Naive thymus-derived CD4-positive, alpha-beta T cell (primary cell): ENCODE data around the gene NDUFB5. TPM values are rescaled to one million over a fixed set of nuclear protein-coding genes. Genes with fewer than 3 reads are reported as not detected.

Source experiments
- ATAC-seq: fragments of 150-1000 bp; cut with Tn5 transposase; 2 replicates; pipeline ENCODE4 v1.10.0; 2021; ENCODE audit warnings: mild to moderate bottlenecking, moderate library complexity
- CTCF ChIA-PET: fragments of 350-600 bp; sonication (Branson Sonifier 250); formaldehyde crosslinking; loops from one replicate; lab custom pipeline; 2021; ENCODE audit warnings: antibody characterized with exemption; lab: Charles Lee
- POLR2A ChIA-PET: fragments of 350-600 bp; sonication (Branson Sonifier 250); formaldehyde crosslinking; loops from one replicate; lab custom pipeline; 2021; ENCODE audit warnings: antibody characterized with exemption, inconsistent platforms; lab: Charles Lee
- DNase-seq, 9 donors: peaks; one replicate each; pipeline versions ENCODE4 v3.0.0 to v3.0.0-alpha.2; 2020 to 2022; ENCODE audit warnings: mixed read lengths in 1 of 9
- H3K27ac ChIP-seq: one replicate; pipeline ENCODE4 v1.7.0; 2013; ENCODE audit warnings: mild to moderate bottlenecking, low read depth, low read length, moderate library complexity
- H3K27me3 ChIP-seq, 2 donors: one replicate each; pipeline ENCODE4 v1.7.0; 2013; ENCODE audit warnings: low read length in 2 of 2, mild to moderate bottlenecking in 2 of 2, moderate library complexity in 2 of 2; ENCODE audit not compliant: control insufficient read depth in 2 of 2, insufficient read depth in 2 of 2
- H3K36me3 ChIP-seq, 3 experiments: 1 replicate in 2 of 3; 2 replicates in 1 of 3; pipeline ENCODE4 v1.7.0; 2013; ENCODE audit warnings: low read length in 3 of 3, mild to moderate bottlenecking in 3 of 3, moderate library complexity in 1 of 3; ENCODE audit not compliant: insufficient read depth in 3 of 3, control insufficient read depth in 2 of 3
- H3K4me1 ChIP-seq, 2 donors: one replicate each; pipeline ENCODE4 v1.7.0; 2013; ENCODE audit warnings: low read length in 2 of 2, mild to moderate bottlenecking in 2 of 2, moderate library complexity in 1 of 2; ENCODE audit not compliant: control insufficient read depth in 2 of 2, insufficient read depth in 2 of 2
- H3K4me3 ChIP-seq: 2 replicates; pipeline ENCODE4 v1.7.0; 2013; ENCODE audit warnings: mild to moderate bottlenecking, low read length
- H3K9me3 ChIP-seq, 3 experiments: 1 replicate in 2 of 3; 2 replicates in 1 of 3; pipeline ENCODE4 v1.7.0; 2013; ENCODE audit warnings: low read length in 3 of 3; ENCODE audit not compliant: control insufficient read depth in 2 of 3
- H3K27ac Mint-ChIP-seq, 9 donors: one replicate each; pipeline ENCODE4 v1.8.0; 2020 to 2022; ENCODE audit warnings: mixed read lengths in 9 of 9, mild to moderate bottlenecking in 8 of 9, moderate library complexity in 5 of 9, inconsistent platforms in 2 of 9
- H3K27me3 Mint-ChIP-seq, 5 donors: one replicate each; pipeline ENCODE4 v1.8.0; 2021 to 2022; ENCODE audit warnings: mixed read lengths in 5 of 5, mild to moderate bottlenecking in 1 of 5
- H3K36me3 Mint-ChIP-seq, 5 donors: one replicate each; pipeline ENCODE4 v1.8.0; 2020 to 2022; ENCODE audit warnings: mixed read lengths in 5 of 5, mild to moderate bottlenecking in 3 of 5, inconsistent platforms in 1 of 5
- H3K4me1 Mint-ChIP-seq, 7 donors: one replicate each; pipeline ENCODE4 v1.8.0; 2020 to 2022; ENCODE audit warnings: mixed read lengths in 7 of 7, mild to moderate bottlenecking in 3 of 7, inconsistent platforms in 1 of 7
- H3K4me3 Mint-ChIP-seq, 10 donors: one replicate each; pipeline ENCODE4 v1.8.0; 2020 to 2022; ENCODE audit warnings: mild to moderate bottlenecking in 10 of 10, mixed read lengths in 10 of 10, moderate library complexity in 6 of 10, inconsistent platforms in 2 of 10
- H3K9me3 Mint-ChIP-seq, 11 donors: one replicate each; pipeline ENCODE4 v1.8.0; 2020 to 2022; ENCODE audit warnings: mixed read lengths in 11 of 11, mild to moderate bottlenecking in 4 of 11, inconsistent platforms in 1 of 11, moderate library complexity in 1 of 11
- intact Hi-C, 2 donors: fragments of 100-400 bp; cut with micrococcal nuclease; formaldehyde crosslinking; loops; one replicate each; pipeline ENCODE4 v1.15.1; 2023
- polyA plus RNA-seq, 2 donors: library from polyadenylated mRNA; unstranded; fragments of 300-500 nt; fragmentation: Illumina TruSeq; gene quantifications; one replicate each; pipeline ENCODE4 v1.2.3, GENCODE V29; 2021
- total RNA-seq, 6 experiments: library from RNA in 5 of 6; stranded (reverse) in 5 of 6; gene quantifications; 1 replicate in 5 of 6; 2 replicates in 1 of 6; pipeline ENCODE4 v1.2.3 and lab custom pipeline; 2021 to 2026

NDUFB5 gene
- total and polyA plus RNA-seq, 7 experiments from 2014 or later, result 33.4 to 105 (median 62.8) TPM

DNA sequence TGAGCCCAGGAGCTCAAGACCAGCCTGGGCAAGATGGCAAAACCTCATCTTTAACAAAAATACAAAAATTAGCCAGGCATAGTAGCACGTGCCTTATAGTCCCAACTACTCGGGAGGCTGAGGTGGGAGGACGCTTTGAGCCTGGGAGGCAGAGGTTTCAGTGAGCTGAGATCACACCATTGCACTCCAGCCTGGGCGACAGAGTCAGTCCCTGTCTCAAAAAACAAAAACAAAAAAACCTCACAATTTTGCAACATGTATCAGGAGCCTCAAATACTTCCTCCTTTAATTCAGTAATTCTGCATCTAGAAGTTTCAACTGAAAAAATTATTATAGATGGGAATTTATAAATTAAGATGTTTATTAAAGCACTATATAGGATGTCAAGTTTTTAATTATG, 1.3 kb upstream of the NDUFB5 start:
- intact Hi-C loops, result no loop called here
- peaks cover 4 to 26% (median 9%) of the 10 kb centered on the region in 5 donors for H3K36me3 Mint-ChIP-seq
- no peak for ATAC-seq

DNA sequence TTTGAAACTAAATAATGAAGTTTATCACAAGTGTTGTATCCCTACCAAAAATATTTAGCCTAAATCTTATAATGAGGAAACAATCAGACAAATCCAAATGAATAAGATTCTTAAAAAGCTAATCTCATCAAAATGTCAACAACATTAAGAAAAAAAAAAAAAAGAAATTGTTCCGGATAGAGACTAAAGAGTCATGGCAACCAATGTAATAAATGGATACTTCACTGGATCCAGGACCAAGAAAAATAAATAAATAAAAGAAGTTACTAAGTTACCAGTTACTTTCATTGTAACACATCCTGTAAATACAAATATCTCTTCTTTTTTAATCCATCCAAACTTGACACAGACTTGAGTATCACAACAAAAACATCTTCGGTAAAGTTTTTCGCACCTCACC, 763 bp upstream of the NDUFB5 start:
- peaks cover 15 to 21% of the 10 kb centered on the region in 2 donors for H3K4me1 ChIP-seq
- peak overlapping the region; percentile 95 to 99 (median 99) for H3K4me3 Mint-ChIP-seq
- intact Hi-C loops, result loop anchor here (1.0 to 2.0 kb wide), 10 partner anchors 42 to 1308 kb away; partner anchors contain the start of genes ACTL6A (in 2 of the 2), FXR1 (in 2 of the 2), MFN1 (in 2 of the 2) and ZNF639 (in 2 of the 2)
- no peaks in the 10 kb centered on the region for H3K9me3 Mint-ChIP-seq
- peaks cover 18 to 63% (median 43%) of the 10 kb centered on the region in 7 donors for H3K4me1 Mint-ChIP-seq
- DNase-seq, result peak in 1 of 9 donors; percentile 5
- peak overlapping the region; percentile 98 to 100 (median 99) for H3K27ac Mint-ChIP-seq
- no peaks in the 10 kb centered on the region for H3K27me3 ChIP-seq
- ChIA-PET CTCF (interaction anchor here (1.3 kb wide), 1 partner anchor 1001 kb away, joined by 4 read pairs; no protein-coding TSS in a partner anchor), POLR2A (interaction anchor here (0.6 to 1.9 kb wide), 5 partner anchors 10 to 998 kb away, joined by 3 to 13 read pairs (median 4); partner anchors contain the start of genes ACTL6A and TTC14)
- peak overlapping the region; percentile 95 for H3K4me3 ChIP-seq
- H3K27ac ChIP-seq, result peak overlapping the region; percentile 90
- H3K27me3 Mint-ChIP-seq, result no peaks in the 10 kb centered on the region
- peaks cover 0 to 41% (median 5%) of the 10 kb centered on the region in 3 experiments for H3K36me3 ChIP-seq
- no peaks in the 10 kb centered on the region for H3K9me3 ChIP-seq
- H3K36me3 Mint-ChIP-seq, result peaks cover 4 to 22% (median 9%) of the 10 kb centered on the region in 5 donors
- no peak for ATAC-seq

More for the DNA sequence above, 1.3 kb upstream of the NDUFB5 start:
- ChIA-PET POLR2A (interaction anchor here (0.6 to 1.9 kb wide), 3 partner anchors 9 to 998 kb away, joined by 3 to 6 read pairs (median 4); partner anchors contain the start of gene TTC14), CTCF (no interaction called here)
- Histone ChIP-seq H3K27ac (peak overlapping the region; percentile 90), H3K4me3 (peak overlapping the region; percentile 22), H3K36me3 (peaks cover 3 to 46% (median 10%) of the 10 kb centered on the region in 3 experiments), H3K9me3 (no peaks in the 10 kb centered on the region), H3K27me3 (no peaks in the 10 kb centered on the region), H3K4me1 (peaks cover 15 to 21% of the 10 kb centered on the region in 2 donors)
- H3K27me3 Mint-ChIP-seq, result no peaks in the 10 kb centered on the region
- H3K4me1 Mint-ChIP-seq, result peaks cover 18 to 61% (median 40%) of the 10 kb centered on the region in 7 donors
- H3K9me3 Mint-ChIP-seq, result no peaks in the 10 kb centered on the region
- DNase-seq, result no peak
- H3K4me3 Mint-ChIP-seq, result peak overlapping the region; percentile 95 to 99 (median 99)
- H3K27ac Mint-ChIP-seq, result peak overlapping the region in 8 of 9 donors; percentile 53 to 100 (median 98)

DNA sequence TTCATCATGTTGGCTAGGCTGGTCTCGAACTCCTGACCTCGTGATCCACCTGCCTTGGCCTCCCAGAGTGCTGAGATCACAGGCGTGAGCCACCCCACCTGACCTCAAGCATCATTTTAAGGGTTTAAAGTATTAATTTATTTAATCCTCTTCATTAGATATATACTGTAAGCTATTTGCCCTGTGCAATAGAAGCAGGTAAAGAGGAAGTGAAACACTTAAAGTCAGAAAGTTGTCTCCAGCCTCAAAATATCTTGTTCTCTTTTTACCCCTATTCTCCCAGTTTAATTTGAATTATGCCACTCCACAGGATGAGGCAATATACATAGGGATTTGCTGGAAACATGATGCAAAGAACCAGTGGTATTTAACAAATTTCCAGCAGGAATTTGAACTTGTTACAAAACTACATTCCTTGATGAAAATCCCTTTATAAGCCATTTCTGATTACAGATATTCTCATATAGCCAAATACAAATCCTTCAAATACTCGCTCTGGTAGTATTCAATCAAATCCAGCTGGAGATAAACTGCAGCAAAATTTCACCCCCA, 2.0 kb downstream of the NDUFB5 start:
- Mint-ChIP-seq H3K27ac (peak overlapping the region in 6 of 9 donors; percentile 21 to 72 (median 36)), H3K4me3 (peak overlapping the region in 9 of 10 donors; percentile 25 to 70 (median 44)), H3K27me3 (no peaks in the 10 kb centered on the region), H3K9me3 (no peaks in the 10 kb centered on the region), H3K36me3 (peaks cover 0 to 17% (median 12%) of the 10 kb centered on the region in 5 donors), H3K4me1 (peaks cover 24 to 68% (median 52%) of the 10 kb centered on the region in 7 donors)
- H3K4me3 ChIP-seq, result no peak overlapping the region
- ATAC-seq, result no peak
- intact Hi-C loops, result no loop called here
- POLR2A ChIA-PET, result interaction anchor here (1.1 kb wide), 1 partner anchor 9 kb away, joined by 3 read pairs; no protein-coding TSS in a partner anchor
- H3K27me3 ChIP-seq, result no peaks in the 10 kb centered on the region
- H3K9me3 ChIP-seq, result no peaks in the 10 kb centered on the region
- CTCF ChIA-PET, result no interaction called here
- no peak for DNase-seq
- H3K36me3 ChIP-seq, result peaks cover 0 to 14% (median 2%) of the 10 kb centered on the region in 3 experiments
- peaks cover 15 to 25% of the 10 kb centered on the region in 2 donors for H3K4me1 ChIP-seq
- H3K27ac ChIP-seq, result no peak overlapping the region

DNA sequence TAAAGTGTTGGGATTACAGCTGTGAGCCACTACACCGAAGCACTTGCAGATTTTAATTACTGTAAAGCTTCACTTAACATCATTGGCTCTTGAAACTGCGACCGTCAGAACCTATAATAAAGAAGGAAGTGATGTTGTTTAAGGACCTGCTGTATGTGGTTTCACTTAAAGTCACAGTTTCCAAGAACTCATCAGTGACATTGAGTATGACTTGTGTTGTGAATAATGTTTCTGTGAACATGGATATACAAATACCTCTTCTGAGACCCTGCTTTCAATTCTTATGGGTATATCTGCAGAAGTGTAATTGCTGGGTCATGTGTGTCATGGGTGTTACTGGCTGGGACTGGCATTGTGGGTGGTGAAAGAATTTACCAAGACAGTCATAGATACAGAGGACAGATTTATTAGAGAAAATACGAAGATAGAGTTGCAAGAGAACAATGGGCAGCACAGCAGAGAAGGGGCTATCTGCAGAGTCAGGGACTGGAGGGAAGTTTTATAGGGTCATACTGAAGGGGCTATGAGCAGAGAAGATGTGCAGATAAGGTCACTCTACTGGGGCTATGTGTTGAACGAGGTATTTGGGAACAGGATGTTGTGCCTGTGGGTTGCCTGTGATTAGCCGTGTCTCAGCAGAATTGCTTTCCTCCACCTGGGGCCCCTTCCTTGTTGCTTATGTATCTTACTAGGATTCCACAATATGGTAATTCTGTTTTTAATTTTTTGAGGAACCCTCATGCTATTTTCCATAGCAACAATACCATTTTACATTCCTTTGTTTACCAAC, 4.5 kb downstream of the NDUFB5 start:
- peaks cover 26 to 63% (median 57%) of the 10 kb centered on the region in 7 donors for H3K4me1 Mint-ChIP-seq
- Histone ChIP-seq H3K9me3 (no peaks in the 10 kb centered on the region), H3K36me3 (peaks cover 0 to 13% (median 0%) of the 10 kb centered on the region in 3 experiments), H3K27ac (no peak overlapping the region), H3K27me3 (no peaks in the 10 kb centered on the region), H3K4me1 (peaks cover 5 to 10% of the 10 kb centered on the region in 2 donors), H3K4me3 (no peak overlapping the region)
- intact Hi-C loops, result loop anchor here in 1 of 2 donors (1.0 kb wide), 3 partner anchors 44 to 993 kb away; partner anchors contain the start of genes TTC14 and USP13
- no peaks in the 10 kb centered on the region for H3K9me3 Mint-ChIP-seq
- DNase-seq, result peak in 1 of 9 donors; percentile 24
- H3K36me3 Mint-ChIP-seq, result peaks cover 0 to 20% (median 12%) of the 10 kb centered on the region in 5 donors
- peak overlapping the region in 5 of 9 donors; percentile 36 to 95 (median 62) for H3K27ac Mint-ChIP-seq
- no peaks in the 10 kb centered on the region for H3K27me3 Mint-ChIP-seq
- ChIA-PET POLR2A (interaction anchor here (0.6 kb wide), 1 partner anchor 1376 kb away, joined by 3 read pairs; no protein-coding TSS in a partner anchor), CTCF (no interaction called here)
- no peak for ATAC-seq
- peak overlapping the region in 2 of 10 donors; percentile 12 to 89 for H3K4me3 Mint-ChIP-seq

DNA sequence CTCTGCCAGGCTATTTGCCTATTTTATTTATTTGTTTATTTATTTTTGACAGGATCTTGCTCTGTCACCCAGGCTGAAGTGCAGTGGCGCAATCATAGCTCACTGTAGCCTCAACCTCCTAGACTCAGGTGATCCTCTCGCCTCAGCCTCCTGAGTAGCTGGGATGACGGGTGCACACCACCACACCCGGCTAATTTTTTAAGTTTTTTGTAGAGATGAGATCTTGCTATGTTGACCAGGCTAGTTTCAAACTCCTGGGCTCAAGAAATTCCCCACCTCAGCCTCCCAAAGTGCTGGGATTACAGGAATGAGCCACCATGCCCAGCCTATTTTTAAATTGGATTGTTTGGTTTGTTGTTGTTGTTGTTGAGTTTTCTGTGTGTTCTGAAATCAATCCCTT, 5.5 kb downstream of the NDUFB5 start:
- Histone ChIP-seq H3K4me3 (no peak overlapping the region), H3K36me3 (peaks cover 0 to 6% (median 0%) of the 10 kb centered on the region in 3 experiments), H3K27ac (no peak overlapping the region), H3K4me1 (peaks cover 4 to 8% of the 10 kb centered on the region in 2 donors), H3K27me3 (no peaks in the 10 kb centered on the region), H3K9me3 (no peaks in the 10 kb centered on the region)
- Mint-ChIP-seq H3K27ac (peak overlapping the region in 1 of 9 donors; percentile 76), H3K4me1 (peaks cover 23 to 53% (median 49%) of the 10 kb centered on the region in 7 donors), H3K4me3 (no peak overlapping the region), H3K9me3 (no peaks in the 10 kb centered on the region), H3K27me3 (no peaks in the 10 kb centered on the region), H3K36me3 (peaks cover 0 to 20% (median 12%) of the 10 kb centered on the region in 5 donors)
- intact Hi-C loops, result no loop called here
- CTCF ChIA-PET, result no interaction called here
- no peak for DNase-seq
- POLR2A ChIA-PET, result interaction anchor here (0.7 kb wide), 1 partner anchor 63 kb away, joined by 3 read pairs; no protein-coding TSS in a partner anchor
- ATAC-seq, result no peak

DNA sequence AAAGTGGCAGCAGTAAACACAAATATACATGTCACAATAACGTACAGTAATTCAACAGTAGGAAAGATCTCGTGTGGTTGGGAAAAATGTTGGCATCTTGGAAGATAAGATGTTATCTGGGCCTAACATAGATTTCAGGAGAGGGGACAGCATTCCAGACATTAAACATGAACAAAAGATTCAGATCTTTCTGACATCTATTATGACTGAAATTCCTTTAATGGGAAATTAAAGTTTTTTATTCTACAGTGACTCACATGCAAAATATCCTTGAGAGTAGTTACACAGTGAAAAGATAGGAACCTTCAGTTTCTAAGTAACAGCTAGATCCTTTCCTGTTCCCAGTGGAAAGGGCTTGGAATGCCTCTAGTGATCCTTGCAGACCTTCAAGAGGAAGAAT, 9.2 kb downstream of the NDUFB5 start:
- ATAC-seq, result no peak
- DNase-seq, result no peak
- no peaks in the 10 kb centered on the region for H3K9me3 ChIP-seq
- no peak overlapping the region for H3K4me3 ChIP-seq
- peaks cover 0 to 4% of the 10 kb centered on the region in 2 donors for H3K4me1 ChIP-seq
- H3K27ac Mint-ChIP-seq, result no peak overlapping the region
- peaks cover 0 to 16% (median 3%) of the 10 kb centered on the region in 3 experiments for H3K36me3 ChIP-seq
- CTCF ChIA-PET, result no interaction called here
- H3K4me1 Mint-ChIP-seq, result peaks cover 10 to 29% (median 25%) of the 10 kb centered on the region in 7 donors
- POLR2A ChIA-PET, result interaction anchor here (1.3 kb wide), 1 partner anchor 9 kb away, joined by 3 read pairs; the partner anchor contains the start of genes MRPL47 and NDUFB5
- H3K4me3 Mint-ChIP-seq, result no peak overlapping the region
- no peaks in the 10 kb centered on the region for H3K9me3 Mint-ChIP-seq
- no peaks in the 10 kb centered on the region for H3K27me3 Mint-ChIP-seq
- H3K27ac ChIP-seq, result no peak overlapping the region
- intact Hi-C loops, result no loop called here
- H3K36me3 Mint-ChIP-seq, result peaks cover 0 to 23% (median 18%) of the 10 kb centered on the region in 5 donors
- H3K27me3 ChIP-seq, result no peaks in the 10 kb centered on the region
